Trophoblast cell (in vitro differentiated cells and primary cell): Measurements from ENCODE around the gene ZNF407.
"Not testable (repeated sequence)": the region's sequence is repeated elsewhere in the genome, so short reads cannot be mapped to it uniquely, and the experiment has no call there.

Experiments
- DNase-seq, 2 donors: peaks; one replicate each; pipeline ENCODE4 v3.0.0-alpha.2; 2016
- H2AFZ ChIP-seq: 2 replicates; pipeline ENCODE4 v1.6.1; 2013; ENCODE audit warnings: low read length, moderate library complexity, mild to moderate bottlenecking; ENCODE audit not compliant: insufficient read depth, poor library complexity
- H2AK5ac ChIP-seq: 2 replicates; pipeline ENCODE4 v1.6.1; 2013; ENCODE audit warnings: mild to moderate bottlenecking, low read length
- H2BK120ac ChIP-seq: 2 replicates; pipeline ENCODE4 v1.6.1; 2013; ENCODE audit warnings: low read length, mild to moderate bottlenecking, moderate library complexity; ENCODE audit not compliant: insufficient read depth, poor library complexity
- H2BK12ac ChIP-seq: 2 replicates; pipeline ENCODE4 v1.6.1; 2013; ENCODE audit warnings: mild to moderate bottlenecking, low read length, moderate library complexity
- H2BK5ac ChIP-seq: 2 replicates; pipeline ENCODE4 v1.6.1; 2013; ENCODE audit warnings: low read length, low read depth, moderate library complexity, mild to moderate bottlenecking; ENCODE audit not compliant: poor library complexity
- H3K14ac ChIP-seq: 2 replicates; pipeline ENCODE4 v1.6.1; 2013; ENCODE audit warnings: mild to moderate bottlenecking, low read length
- H3K18ac ChIP-seq: 2 replicates; pipeline ENCODE4 v1.6.1; 2013; ENCODE audit warnings: mild to moderate bottlenecking, low read length
- H3K23ac ChIP-seq: 2 replicates; pipeline ENCODE4 v1.6.1; 2013; ENCODE audit warnings: low read length
- H3K27ac ChIP-seq: 2 replicates; pipeline ENCODE4 v1.5.1; 2013; ENCODE audit warnings: low read depth, mild to moderate bottlenecking, inconsistent platforms, low read length, moderate library complexity
- H3K27me3 ChIP-seq: 2 replicates; pipeline ENCODE4 v1.6.1; 2013; ENCODE audit warnings: inconsistent platforms, mild to moderate bottlenecking, low read length, moderate library complexity; ENCODE audit not compliant: insufficient read depth
- H3K36me3 ChIP-seq, 2 experiments: 1 replicate in 1 of 2; 2 replicates in 1 of 2; pipeline ENCODE4 v1.6.1; 2013; ENCODE audit warnings: low read length in 2 of 2, mild to moderate bottlenecking in 2 of 2, moderate library complexity in 1 of 2; ENCODE audit not compliant: insufficient read depth in 2 of 2, control insufficient read depth in 1 of 2
- H3K4ac ChIP-seq: 2 replicates; pipeline ENCODE4 v1.6.1; 2013; ENCODE audit warnings: low read depth, mild to moderate bottlenecking, low read length, moderate library complexity
- H3K4me1 ChIP-seq, 2 experiments: 1 replicate in 1 of 2; 2 replicates in 1 of 2; pipeline ENCODE4 v1.6.1; 2013; ENCODE audit warnings: low read length in 2 of 2, mild to moderate bottlenecking in 2 of 2, moderate library complexity in 1 of 2; ENCODE audit not compliant: insufficient read depth in 2 of 2, control insufficient read depth in 1 of 2
- H3K4me2 ChIP-seq: 2 replicates; pipeline ENCODE4 v1.6.1; 2013; ENCODE audit warnings: inconsistent platforms, mild to moderate bottlenecking, low read length, moderate library complexity
- H3K4me3 ChIP-seq: 2 replicates; pipeline ENCODE4 v1.5.1; 2013; ENCODE audit warnings: mild to moderate bottlenecking, low read depth, low read length, inconsistent platforms
- H3K79me1 ChIP-seq: one replicate; pipeline ENCODE4 v1.6.1; 2013; ENCODE audit warnings: low read length
- H3K79me2 ChIP-seq: 2 replicates; pipeline ENCODE4 v1.6.1; 2013; ENCODE audit warnings: low read length, mild to moderate bottlenecking; ENCODE audit not compliant: control insufficient read depth, insufficient read depth, poor library complexity
- H3K9ac ChIP-seq: 2 replicates; pipeline ENCODE4 v1.6.1; 2013; ENCODE audit warnings: mild to moderate bottlenecking, low read length
- H3K9me3 ChIP-seq: 2 replicates; pipeline ENCODE4 v1.6.1; 2013; ENCODE audit warnings: low read depth, mild to moderate bottlenecking, control low read depth, inconsistent platforms, low read length; ENCODE audit not compliant: insufficient read depth
- H4K12ac ChIP-seq: 2 replicates; pipeline ENCODE4 v1.6.1; 2013; ENCODE audit warnings: low read depth, mild to moderate bottlenecking, low read length, moderate library complexity
- H4K8ac ChIP-seq: 2 replicates; pipeline ENCODE4 v1.6.1; 2013; ENCODE audit warnings: low read depth, mild to moderate bottlenecking, low read length, moderate library complexity
- H4K91ac ChIP-seq: one replicate; pipeline ENCODE4 v1.6.1; 2013; ENCODE audit warnings: low read depth, mild to moderate bottlenecking, low read length, moderate library complexity
- WGBS: extraction: QIAGEN DNeasy Blood & Tissue Kit; methylation state at CpG from one replicate; pipeline ENCODE4 v1.1.7; 2013; ENCODE audit warnings: missing lambda C conversion rate; ENCODE audit not compliant: insufficient read length, insufficient coverage; ENCODE audit errors: extremely low coverage; 5-methylcytosine and 5-hydroxymethylcytosine counted together

Gene ZNF407

GRCh38 chr18:75097491-75098225 lies 500.0 kb downstream of the ZNF407 start:
- Histone ChIP-seq H2BK5ac (no peak overlapping the region), H2BK12ac (no peak overlapping the region), H3K36me3 (no peaks in the 10 kb centered on the region), H3K27me3 (no peaks in the 10 kb centered on the region), H3K79me1 (no peaks in the 10 kb centered on the region), H3K18ac (no peak overlapping the region), H3K9me3 (peaks cover 5% of the 10 kb centered on the region), H4K91ac (no peak overlapping the region), H3K79me2 (no peaks in the 10 kb centered on the region), H3K27ac (no peak overlapping the region), H3K14ac (no peak overlapping the region), H4K12ac (no peak overlapping the region), H3K23ac (no peak overlapping the region), H2AFZ (no peak overlapping the region), H3K4me3 (no peak overlapping the region), H2AK5ac (no peak overlapping the region), H3K4me2 (no peak overlapping the region), H3K9ac (no peak overlapping the region), H3K4ac (no peak overlapping the region), H4K8ac (no peak overlapping the region), H2BK120ac (no peak overlapping the region), H3K4me1 (no peaks in the 10 kb centered on the region)
- DNase-seq, result no peak
- WGBS, result no CpG with 5 or more reads among the region's 6 CpGs

GRCh38 chr18:75100832-75101630 lies 503.4 kb downstream of the ZNF407 start:
- Histone ChIP-seq H3K9me3 (peaks cover 5% of the 10 kb centered on the region), H4K91ac (no peak overlapping the region), H3K27me3 (no peaks in the 10 kb centered on the region), H3K4me1 (no peaks in the 10 kb centered on the region), H3K4me3 (no peak overlapping the region), H2AFZ (no peak overlapping the region), H3K79me1 (no peaks in the 10 kb centered on the region), H3K27ac (no peak overlapping the region), H3K79me2 (no peaks in the 10 kb centered on the region), H2AK5ac (no peak overlapping the region), H2BK5ac (no peak overlapping the region), H3K4ac (no peak overlapping the region), H2BK12ac (no peak overlapping the region), H3K36me3 (no peaks in the 10 kb centered on the region), H2BK120ac (no peak overlapping the region), H3K14ac (no peak overlapping the region), H3K18ac (no peak overlapping the region), H3K9ac (no peak overlapping the region), H3K23ac (no peak overlapping the region), H4K12ac (no peak overlapping the region), H3K4me2 (no peak overlapping the region), H4K8ac (no peak overlapping the region)
- no CpG with 5 or more reads among the region's 3 CpGs for WGBS
- no peak for DNase-seq

- no peak overlapping the region for H2AFZ ChIP-seq
- no peak overlapping the region for H2BK12ac ChIP-seq
- H2BK120ac ChIP-seq, result no peak overlapping the region
- no peak overlapping the region for H2BK5ac ChIP-seq
- no peaks in the 10 kb centered on the region for H3K4me1 ChIP-seq
- no peaks in the 10 kb centered on the region for H3K27me3 ChIP-seq
- no peak overlapping the region for H2AK5ac ChIP-seq
- no peak overlapping the region for H3K14ac ChIP-seq
- H3K4me2 ChIP-seq, result no peak overlapping the region
- H3K79me2 ChIP-seq, result no peaks in the 10 kb centered on the region
- no peaks in the 10 kb centered on the region for H3K79me1 ChIP-seq
- no peak overlapping the region for H4K8ac ChIP-seq
- no peak overlapping the region for H3K18ac ChIP-seq
- H4K91ac ChIP-seq, result no peak overlapping the region
- H4K12ac ChIP-seq, result no peak overlapping the region
- H3K23ac ChIP-seq, result no peak overlapping the region
- no peak overlapping the region for H3K9ac ChIP-seq
- peaks cover 5% of the 10 kb centered on the region for H3K9me3 ChIP-seq
- H3K4me3 ChIP-seq, result no peak overlapping the region
- DNase-seq, result no peak
- 100% methylated on average over 1 of the region's 3 CpGs for WGBS
- no peak overlapping the region for H3K27ac ChIP-seq
- no peaks in the 10 kb centered on the region for H3K36me3 ChIP-seq
- no peak overlapping the region for H3K4ac ChIP-seq
Observed at GRCh38 chr18:75101916-75102315, 504.2 kb downstream of the ZNF407 start.

- H2BK120ac ChIP-seq, H4K12ac ChIP-seq, H3K4me3 ChIP-seq, H4K91ac ChIP-seq, H3K4ac ChIP-seq, H3K23ac ChIP-seq, H2AFZ ChIP-seq, H3K27ac ChIP-seq, H3K79me2 ChIP-seq, H3K4me1 ChIP-seq, H2AK5ac ChIP-seq, H2BK5ac ChIP-seq, H3K27me3 ChIP-seq, H3K14ac ChIP-seq, H4K8ac ChIP-seq, H3K36me3 ChIP-seq, H2BK12ac ChIP-seq, H3K9me3 ChIP-seq, H3K4me2 ChIP-seq, H3K79me1 ChIP-seq, DNase-seq, H3K18ac ChIP-seq, H3K9ac ChIP-seq: not testable (repeated sequence)
- WGBS, result no CpG with 5 or more reads among the region's 6 CpGs
Observed at GRCh38 chr18:75104029-75104428, 506.4 kb downstream of the ZNF407 start.
